Kidney (tissue), 14 donors: ENCODE measurements around the gene KCTD15. TPM values are rescaled to one million over a fixed set of nuclear protein-coding genes. Genes with fewer than 3 reads are reported as not detected.
A peak's percentile ranks its signal among the peaks of the same experiment; 100 is the strongest.

Experiments
- DNase-seq, 5 donors: peaks; one replicate each; pipeline ENCODE4 v3.0.0-alpha.2; 2013 to 2020
- FAIRE-seq: peaks from 2 replicates; lab custom pipeline; 2012; peaks lifted over from hg19 to GRCh38; lab: Jason Lieb, UNC
- H3K27ac ChIP-seq, 2 donors: one replicate each; pipeline ENCODE4 v1.7.0; 2013; ENCODE audit warnings: low read depth in 2 of 2, low read length in 2 of 2, inconsistent platforms in 1 of 2
- H3K27me3 ChIP-seq: one replicate; pipeline ENCODE4 v1.7.1; 2013; ENCODE audit warnings: low read length, inconsistent platforms; ENCODE audit not compliant: control insufficient read depth, insufficient read depth
- H3K36me3 ChIP-seq, 3 donors: one replicate each; pipeline versions ENCODE4 v1.7.0 to v1.7.1; 2013; ENCODE audit warnings: low read length in 3 of 3, control low read depth in 1 of 3, inconsistent platforms in 1 of 3; ENCODE audit not compliant: insufficient read depth in 3 of 3, control insufficient read depth in 2 of 3
- H3K4me1 ChIP-seq, 3 donors: one replicate each; pipeline versions ENCODE4 v1.7.0 to v1.7.1; 2013; ENCODE audit warnings: low read length in 3 of 3, inconsistent platforms in 1 of 3, low read depth in 1 of 3; ENCODE audit not compliant: control insufficient read depth in 2 of 3, insufficient read depth in 2 of 3
- H3K4me3 ChIP-seq, 3 donors: one replicate each; pipeline versions ENCODE4 v1.7.0 to v1.8.1; 2013; ENCODE audit warnings: low read length in 3 of 3, control low read depth in 1 of 3, inconsistent platforms in 1 of 3
- H3K9ac ChIP-seq, 3 donors: one replicate each; pipeline versions ENCODE4 v1.7.0 to v1.7.1; 2013; ENCODE audit warnings: low read length in 3 of 3, control low read depth in 1 of 3, inconsistent platforms in 1 of 3
- H3K9me3 ChIP-seq, 3 donors: one replicate each; pipeline versions ENCODE4 v1.7.0 to v1.7.1; 2013; ENCODE audit warnings: low read length in 3 of 3, control low read depth in 1 of 3, inconsistent platforms in 1 of 3; ENCODE audit not compliant: control insufficient read depth in 2 of 3, insufficient read depth in 1 of 3
- intact Hi-C: fragments of 100-400 bp; cut with DNase I; formaldehyde crosslinking; loops from one replicate; pipeline ENCODE4 v1.11.1; 2022
- polyA plus RNA-seq: library from polyadenylated mRNA; stranded (reverse); fragments of 350-450 nt; fragmentation: Illumina TruSeq; extraction: RNeasy Lipid Tissue Mini Kit (QIAGEN cat#74804); gene quantifications from one replicate; pipeline ENCODE4 v1.2.3, GENCODE V29; 2014; ENCODE audit warnings: low read depth, low replicate concordance; ENCODE audit not compliant: insufficient read depth
- total RNA-seq: library from RNA; stranded (reverse); fragmentation: NEBNext Ultra II Directional; extraction: Animal tissue kit (Norgen Biotek cat#: 25700); gene quantifications from one replicate; pipeline ENCODE4 v1.2.1, GENCODE V29; 2021
- TF ChIP-seq, protein P1 (sequence below): IDR thresholded peaks from 3 replicates; pipeline ENCODE4 v1.5.1; 2012; ENCODE audit warnings: mild to moderate bottlenecking, moderate library complexity, borderline replicate concordance; ENCODE audit not compliant: insufficient read depth; ENCODE audit errors: extremely low read depth
- donor health status: control.
- donor health status: control.
- donor health status: control.
- donor health status: control.
- donor health status: control.
- donor health status: DM: yes; HTN: yes; CAD: no.
- donor health status: Normal renal cell carcinoma (clear cell type).

The KCTD15 gene
- total and polyA plus RNA-seq, 2 donors from 2014 or later: 10.5 to 22.0 TPM

DNA sequence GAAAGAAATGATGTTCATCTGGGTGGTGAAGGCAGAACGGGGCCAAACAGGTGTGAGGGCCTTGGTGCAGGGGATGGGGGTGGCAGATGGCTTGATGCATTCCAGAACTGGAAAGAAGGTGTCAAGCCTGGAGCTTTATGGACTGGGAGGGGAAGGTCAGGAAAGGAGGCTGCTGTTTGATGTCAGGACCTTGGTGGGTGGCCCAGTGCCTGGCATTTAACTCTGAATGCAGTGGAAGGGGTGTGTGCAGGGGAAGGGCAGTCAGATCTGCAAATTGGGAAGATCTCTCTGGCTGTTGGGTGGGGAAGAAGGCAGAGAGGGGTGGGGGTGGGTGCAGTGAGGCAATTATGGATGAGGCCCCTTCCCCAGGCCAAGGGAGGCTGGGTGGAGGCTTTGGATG lies 11.7 kb downstream of the KCTD15 start:
- Histone ChIP-seq H3K36me3 (peaks cover 0 to 6% (median 0%) of the 10 kb centered on the region in 3 donors), H3K9ac (no peak overlapping the region), H3K27ac (no peak overlapping the region), H3K4me3 (no peak overlapping the region), H3K27me3 (no peaks in the 10 kb centered on the region), H3K9me3 (no peaks in the 10 kb centered on the region), H3K4me1 (peaks cover 0 to 9% (median 4%) of the 10 kb centered on the region in 3 donors)
- TF ChIP-seq, protein P1, sequence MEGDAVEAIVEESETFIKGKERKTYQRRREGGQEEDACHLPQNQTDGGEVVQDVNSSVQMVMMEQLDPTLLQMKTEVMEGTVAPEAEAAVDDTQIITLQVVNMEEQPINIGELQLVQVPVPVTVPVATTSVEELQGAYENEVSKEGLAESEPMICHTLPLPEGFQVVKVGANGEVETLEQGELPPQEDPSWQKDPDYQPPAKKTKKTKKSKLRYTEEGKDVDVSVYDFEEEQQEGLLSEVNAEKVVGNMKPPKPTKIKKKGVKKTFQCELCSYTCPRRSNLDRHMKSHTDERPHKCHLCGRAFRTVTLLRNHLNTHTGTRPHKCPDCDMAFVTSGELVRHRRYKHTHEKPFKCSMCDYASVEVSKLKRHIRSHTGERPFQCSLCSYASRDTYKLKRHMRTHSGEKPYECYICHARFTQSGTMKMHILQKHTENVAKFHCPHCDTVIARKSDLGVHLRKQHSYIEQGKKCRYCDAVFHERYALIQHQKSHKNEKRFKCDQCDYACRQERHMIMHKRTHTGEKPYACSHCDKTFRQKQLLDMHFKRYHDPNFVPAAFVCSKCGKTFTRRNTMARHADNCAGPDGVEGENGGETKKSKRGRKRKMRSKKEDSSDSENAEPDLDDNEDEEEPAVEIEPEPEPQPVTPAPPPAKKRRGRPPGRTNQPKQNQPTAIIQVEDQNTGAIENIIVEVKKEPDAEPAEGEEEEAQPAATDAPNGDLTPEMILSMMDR: no peak
- intact Hi-C loops: no loop called here
- DNase-seq: no peak
- FAIRE-seq: no peak

DNA sequence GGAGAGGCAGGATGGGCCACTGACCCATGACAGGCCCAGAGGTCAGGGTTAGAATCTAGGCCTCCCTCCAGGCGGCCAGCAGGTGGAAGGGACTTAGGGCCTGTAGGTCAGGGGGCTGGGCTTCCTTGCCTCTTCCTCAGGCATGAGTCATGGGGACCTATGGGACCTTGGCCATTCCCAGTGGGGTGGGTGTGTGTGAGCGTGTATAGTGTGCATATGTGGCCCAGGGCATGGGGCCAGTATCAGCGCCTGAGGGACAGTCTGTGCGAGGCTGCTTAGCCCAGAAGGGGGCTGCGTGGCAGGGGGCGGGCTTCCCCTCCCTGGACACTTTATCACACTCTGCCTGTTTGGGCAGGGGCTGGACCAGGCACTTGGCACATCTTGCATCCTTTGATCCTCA lies 13.3 kb downstream of the KCTD15 start:
- TF ChIP-seq, protein P1: no peak
- intact Hi-C loops: no loop called here
- Histone ChIP-seq H3K9ac (no peak overlapping the region), H3K9me3 (no peaks in the 10 kb centered on the region), H3K27me3 (no peaks in the 10 kb centered on the region), H3K27ac (no peak overlapping the region), H3K4me1 (no peaks in the 10 kb centered on the region), H3K36me3 (peaks cover 0 to 6% (median 0%) of the 10 kb centered on the region in 3 donors), H3K4me3 (no peak overlapping the region)
- DNase-seq (peak in 1 of 5 donors; percentile 56), FAIRE-seq (no peak)

DNA sequence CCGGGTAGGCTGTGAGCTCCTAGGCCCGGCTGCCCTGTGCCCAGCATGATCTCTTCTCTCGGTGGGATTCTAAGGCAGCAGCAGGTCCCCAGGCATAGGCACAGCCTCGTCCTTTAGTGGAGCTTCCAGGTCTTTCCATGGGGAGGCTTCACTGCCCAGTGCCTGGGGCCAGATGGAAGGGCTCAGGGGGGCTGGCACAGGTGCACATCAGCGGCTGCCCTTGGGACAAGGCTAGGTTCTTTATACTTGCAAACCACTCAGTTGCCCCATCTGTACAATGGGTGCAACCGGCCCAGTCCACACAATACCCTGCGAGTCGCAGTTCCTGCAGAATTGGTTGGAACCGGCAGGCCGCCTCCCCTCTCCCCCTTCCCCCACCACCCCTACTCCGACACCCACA lies 14.2 kb downstream of the KCTD15 start:
- Histone ChIP-seq H3K4me1 (no peaks in the 10 kb centered on the region), H3K27me3 (no peaks in the 10 kb centered on the region), H3K9me3 (no peaks in the 10 kb centered on the region), H3K27ac (no peak overlapping the region), H3K4me3 (no peak overlapping the region), H3K36me3 (peaks cover 0 to 6% (median 0%) of the 10 kb centered on the region in 3 donors), H3K9ac (no peak overlapping the region)
- FAIRE-seq (no peak), DNase-seq (peak in 1 of 5 donors; percentile 61)
- intact Hi-C loops: no loop called here
- TF ChIP-seq, protein P1: no peak

DNA sequence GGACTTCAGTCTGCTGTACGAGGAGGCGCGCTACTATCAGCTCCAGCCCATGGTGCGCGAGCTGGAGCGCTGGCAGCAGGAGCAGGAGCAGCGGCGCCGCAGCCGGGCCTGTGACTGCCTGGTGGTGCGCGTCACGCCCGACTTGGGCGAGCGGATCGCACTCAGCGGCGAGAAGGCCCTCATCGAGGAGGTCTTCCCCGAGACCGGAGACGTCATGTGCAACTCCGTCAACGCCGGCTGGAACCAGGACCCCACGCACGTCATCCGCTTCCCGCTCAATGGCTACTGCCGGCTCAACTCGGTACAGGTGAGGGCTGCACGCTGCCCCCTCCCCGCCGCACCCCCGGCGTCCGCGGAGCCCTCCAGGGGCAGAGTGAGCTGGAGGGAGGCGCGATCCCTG lies 14.6 kb downstream of the KCTD15 start:
- no peak overlapping the region for H3K9ac ChIP-seq
- no peak overlapping the region for H3K27ac ChIP-seq
- no peak overlapping the region for H3K4me3 ChIP-seq
- peaks cover 0 to 6% (median 0%) of the 10 kb centered on the region in 3 donors for H3K36me3 ChIP-seq
- no peaks in the 10 kb centered on the region for H3K4me1 ChIP-seq
- TF ChIP-seq, protein P1: no peak
- FAIRE-seq: no peak
- intact Hi-C loops: no loop called here
- DNase-seq: no peak
- H3K27me3 ChIP-seq: no peaks in the 10 kb centered on the region
- no peaks in the 10 kb centered on the region for H3K9me3 ChIP-seq
